ENCODE results near the gene ADPRS. TPM values are rescaled to one million over a fixed set of nuclear protein-coding genes. Genes with fewer than 3 reads are reported as not detected.
A peak's percentile ranks its signal among the peaks of the same experiment; 100 is the strongest.

Gene ADPRS
- total RNA-seq, 1 donor from 2014 or later, result 28.7 TPM

DNA sequence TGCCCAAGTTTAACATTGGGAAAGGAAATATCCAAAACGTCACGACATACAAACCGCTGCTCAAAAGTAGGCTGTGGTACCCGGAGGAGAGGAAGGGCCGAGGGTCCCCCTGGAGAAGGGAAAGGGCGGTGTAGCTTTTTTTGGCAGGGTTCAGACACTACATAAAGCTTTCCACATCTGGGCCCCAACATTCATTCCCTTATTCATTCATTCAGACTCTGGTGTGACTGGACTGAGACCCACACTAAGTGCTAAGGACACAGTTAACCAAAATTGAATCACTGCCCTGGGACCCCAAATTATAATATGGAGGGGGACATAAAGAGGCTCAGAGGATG is 46.6 kb downstream of the ADPRS start:
- Histone ChIP-seq H3K9ac (ENCODE audit: low read length) (peak overlapping the region; percentile 9), H4K20me1 (ENCODE audit: insufficient read depth, low read length) (peaks cover 5% of the 10 kb centered on the region), H2AFZ (ENCODE audit: low read depth, low read length) (no peak overlapping the region), H3K36me3 (ENCODE audit: insufficient read depth, low read length) (peaks cover 22% of the 10 kb centered on the region), H3K4me2 (ENCODE audit: low read length) (no peak overlapping the region), H3K27me3 (ENCODE audit: insufficient read depth, low read length) (no peaks in the 10 kb centered on the region), H3K79me2 (ENCODE audit: insufficient read depth, low read length) (peaks cover 20% of the 10 kb centered on the region), H3K9me3 (ENCODE audit: insufficient read depth, low read depth, low read length) (no peaks in the 10 kb centered on the region), H3K27ac (ENCODE audit: low read depth, low read length) (peak overlapping the region; percentile 60), H3K4me1 (ENCODE audit: insufficient read depth, low read length) (peaks cover 47% of the 10 kb centered on the region), H3K4me3 (ENCODE audit: insufficient read depth, low read depth, low read length) (no peak overlapping the region)
- TF ChIP-seq EZH2 (IDR thresholded peaks at IDR 0.05; ENCODE audit: insufficient read depth, low read length), result no peak
- TF ChIP-seq, protein P1, sequence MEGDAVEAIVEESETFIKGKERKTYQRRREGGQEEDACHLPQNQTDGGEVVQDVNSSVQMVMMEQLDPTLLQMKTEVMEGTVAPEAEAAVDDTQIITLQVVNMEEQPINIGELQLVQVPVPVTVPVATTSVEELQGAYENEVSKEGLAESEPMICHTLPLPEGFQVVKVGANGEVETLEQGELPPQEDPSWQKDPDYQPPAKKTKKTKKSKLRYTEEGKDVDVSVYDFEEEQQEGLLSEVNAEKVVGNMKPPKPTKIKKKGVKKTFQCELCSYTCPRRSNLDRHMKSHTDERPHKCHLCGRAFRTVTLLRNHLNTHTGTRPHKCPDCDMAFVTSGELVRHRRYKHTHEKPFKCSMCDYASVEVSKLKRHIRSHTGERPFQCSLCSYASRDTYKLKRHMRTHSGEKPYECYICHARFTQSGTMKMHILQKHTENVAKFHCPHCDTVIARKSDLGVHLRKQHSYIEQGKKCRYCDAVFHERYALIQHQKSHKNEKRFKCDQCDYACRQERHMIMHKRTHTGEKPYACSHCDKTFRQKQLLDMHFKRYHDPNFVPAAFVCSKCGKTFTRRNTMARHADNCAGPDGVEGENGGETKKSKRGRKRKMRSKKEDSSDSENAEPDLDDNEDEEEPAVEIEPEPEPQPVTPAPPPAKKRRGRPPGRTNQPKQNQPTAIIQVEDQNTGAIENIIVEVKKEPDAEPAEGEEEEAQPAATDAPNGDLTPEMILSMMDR (IDR thresholded peaks at IDR 0.05; ENCODE audit: insufficient read depth, low read depth, low read length), result no peak
- FAIRE-seq (no peak), DNase-seq (ENCODE audit: low read depth) (no peak)
- no peaks in the 10 kb centered on the region for H3K27me3 Mint-ChIP-seq (ENCODE audit: low read depth, unreplicated experiment)
- H3K27ac Mint-ChIP-seq (ENCODE audit: unreplicated experiment), result peak overlapping the region; percentile 67
- H3K4me3 Mint-ChIP-seq (ENCODE audit: unreplicated experiment), result no peak overlapping the region
- no peaks in the 10 kb centered on the region for H3K9me3 Mint-ChIP-seq (ENCODE audit: unreplicated experiment)
- H3K4me1 Mint-ChIP-seq (ENCODE audit: low read depth, unreplicated experiment), result peaks cover 29% of the 10 kb centered on the region
- peaks cover 17% of the 10 kb centered on the region for H3K36me3 Mint-ChIP-seq (ENCODE audit: low read depth, unreplicated experiment)

DNA sequence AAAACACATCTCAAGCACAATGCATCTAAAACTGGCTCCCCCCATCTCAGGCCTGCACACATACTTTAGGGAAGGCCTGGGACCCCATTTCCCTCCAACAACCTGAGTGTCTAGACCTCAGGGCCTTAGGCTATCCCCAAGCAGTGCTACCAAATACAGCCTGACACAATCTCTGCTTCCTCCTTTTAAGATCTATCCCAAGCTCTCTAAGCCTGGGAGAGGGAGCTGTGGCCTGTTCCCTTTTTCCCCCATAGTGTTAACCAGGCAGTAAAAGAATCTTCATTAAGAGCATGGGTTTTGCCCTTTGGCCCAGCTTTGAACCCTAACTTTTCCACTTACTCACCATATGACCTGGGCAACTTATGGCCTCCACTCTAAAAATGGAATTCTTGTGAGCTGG is 47.1 kb downstream of the ADPRS start:
- Histone ChIP-seq H3K4me3 (ENCODE audit: insufficient read depth, low read depth, low read length) (no peak overlapping the region), H3K27ac (ENCODE audit: low read depth, low read length) (peak overlapping the region; percentile 60), H3K79me2 (ENCODE audit: insufficient read depth, low read length) (peaks cover 24% of the 10 kb centered on the region), H3K9me3 (ENCODE audit: insufficient read depth, low read depth, low read length) (no peaks in the 10 kb centered on the region), H2AFZ (ENCODE audit: low read depth, low read length) (no peak overlapping the region), H3K36me3 (ENCODE audit: insufficient read depth, low read length) (peaks cover 22% of the 10 kb centered on the region), H3K4me1 (ENCODE audit: insufficient read depth, low read length) (peaks cover 52% of the 10 kb centered on the region), H3K4me2 (ENCODE audit: low read length) (peak overlapping the region; percentile 43), H4K20me1 (ENCODE audit: insufficient read depth, low read length) (peaks cover 9% of the 10 kb centered on the region), H3K9ac (ENCODE audit: low read length) (peak overlapping the region; percentile 4), H3K27me3 (ENCODE audit: insufficient read depth, low read length) (no peaks in the 10 kb centered on the region)
- Mint-ChIP-seq H3K36me3 (ENCODE audit: low read depth, unreplicated experiment) (peaks cover 17% of the 10 kb centered on the region), H3K9me3 (ENCODE audit: unreplicated experiment) (no peaks in the 10 kb centered on the region), H3K27ac (ENCODE audit: unreplicated experiment) (peak overlapping the region; percentile 67), H3K27me3 (ENCODE audit: low read depth, unreplicated experiment) (no peaks in the 10 kb centered on the region), H3K4me1 (ENCODE audit: low read depth, unreplicated experiment) (peaks cover 31% of the 10 kb centered on the region), H3K4me3 (ENCODE audit: unreplicated experiment) (no peak overlapping the region)
- TF ChIP-seq, protein P1 (IDR thresholded peaks at IDR 0.05; ENCODE audit: insufficient read depth, low read depth, low read length), result no peak
- TF ChIP-seq EZH2 (IDR thresholded peaks at IDR 0.05; ENCODE audit: insufficient read depth, low read length), result no peak
- FAIRE-seq (no peak), DNase-seq (ENCODE audit: low read depth) (no peak)

DNA sequence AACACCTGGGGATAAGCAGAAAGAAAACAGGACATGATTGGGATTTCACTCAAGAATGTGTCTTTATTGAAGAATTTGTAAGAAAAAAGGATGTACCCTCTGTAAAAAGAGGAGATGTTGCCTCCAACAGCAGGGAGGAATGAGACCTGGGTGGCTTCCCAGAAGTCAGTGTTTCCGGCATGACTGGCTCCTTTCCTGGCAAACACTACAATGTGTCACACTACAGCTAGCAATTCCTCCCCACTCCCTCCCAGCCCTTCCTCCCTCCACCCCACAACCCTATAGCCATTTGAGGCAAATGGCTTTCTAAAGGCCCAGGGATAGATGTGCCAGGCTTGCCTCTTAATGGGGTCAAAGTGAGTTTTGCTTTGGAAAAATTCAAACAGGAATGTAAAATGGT is 47.8 kb downstream of the ADPRS start:
- H3K27me3 ChIP-seq (ENCODE audit: insufficient read depth, low read length), result no peaks in the 10 kb centered on the region
- H3K4me3 ChIP-seq (ENCODE audit: insufficient read depth, low read depth, low read length), result no peak overlapping the region
- peaks cover 30% of the 10 kb centered on the region for H3K79me2 ChIP-seq (ENCODE audit: insufficient read depth, low read length)
- peaks cover 52% of the 10 kb centered on the region for H3K4me1 ChIP-seq (ENCODE audit: insufficient read depth, low read length)
- H3K27ac ChIP-seq (ENCODE audit: low read depth, low read length), result peak overlapping the region; percentile 60
- no peaks in the 10 kb centered on the region for H3K27me3 Mint-ChIP-seq (ENCODE audit: low read depth, unreplicated experiment)
- H3K9me3 ChIP-seq (ENCODE audit: insufficient read depth, low read depth, low read length), result no peaks in the 10 kb centered on the region
- DNase-seq (ENCODE audit: low read depth) (peak; percentile 92), FAIRE-seq (peak; percentile 97)
- peak overlapping the region; percentile 45 for H3K9ac ChIP-seq (ENCODE audit: low read length)
- peaks cover 9% of the 10 kb centered on the region for H4K20me1 ChIP-seq (ENCODE audit: insufficient read depth, low read length)
- H3K4me2 ChIP-seq (ENCODE audit: low read length), result peak overlapping the region; percentile 43
- H3K36me3 ChIP-seq (ENCODE audit: insufficient read depth, low read length), result peaks cover 22% of the 10 kb centered on the region
- TF ChIP-seq EZH2 (IDR thresholded peaks at IDR 0.05; ENCODE audit: insufficient read depth, low read length), result no peak
- TF ChIP-seq, protein P1 (IDR thresholded peaks at IDR 0.05; ENCODE audit: insufficient read depth, low read depth, low read length), result no peak
- no peak overlapping the region for H2AFZ ChIP-seq (ENCODE audit: low read depth, low read length)
- no peaks in the 10 kb centered on the region for H3K9me3 Mint-ChIP-seq (ENCODE audit: unreplicated experiment)
- H3K4me1 Mint-ChIP-seq (ENCODE audit: low read depth, unreplicated experiment), result peaks cover 31% of the 10 kb centered on the region
- peaks cover 17% of the 10 kb centered on the region for H3K36me3 Mint-ChIP-seq (ENCODE audit: low read depth, unreplicated experiment)
- H3K4me3 Mint-ChIP-seq (ENCODE audit: unreplicated experiment), result no peak overlapping the region
- no peak overlapping the region for H3K27ac Mint-ChIP-seq (ENCODE audit: unreplicated experiment)

All from astrocyte (in vitro differentiated cells and primary cell).